Colonic mucosa (tissue), 4 donors: ENCODE results near the gene MAML2. TPM values are rescaled to one million over a fixed set of nuclear protein-coding genes. Genes with fewer than 3 reads are reported as not detected.

ENCODE experiments used
- DNase-seq: peaks from one replicate; pipeline ENCODE4 v3.0.0-alpha.2; 2020
- H3K27ac ChIP-seq: fragments of 200-600 bp; one replicate; pipeline ENCODE4 v1.8.0; 2021
- H3K27me3 ChIP-seq: fragments of 200-600 bp; one replicate; pipeline ENCODE4 v1.8.0; 2021
- H3K36me3 ChIP-seq: fragments of 200-600 bp; one replicate; pipeline ENCODE4 v1.8.0; 2021
- H3K4me1 ChIP-seq: fragments of 200-600 bp; one replicate; pipeline ENCODE4 v1.8.0; 2021; ENCODE audit warnings: mild to moderate bottlenecking
- H3K4me3 ChIP-seq: fragments of 200-600 bp; one replicate; pipeline ENCODE4 v1.8.0; 2021
- H3K9ac ChIP-seq, 2 donors: one replicate each; pipeline ENCODE4 v1.7.0; 2013; ENCODE audit warnings: control low read depth in 2 of 2, low read depth in 2 of 2, low read length in 2 of 2
- H3K9me3 ChIP-seq: fragments of 200-600 bp; one replicate; pipeline ENCODE4 v1.8.0; 2021
- intact Hi-C: fragments of 100-400 bp; cut with DNase I; formaldehyde crosslinking; loops from one replicate; pipeline ENCODE4 v1.14.1; 2022
- total RNA-seq, 2 donors: library from RNA; stranded (reverse); fragmentation: NEBNext Ultra II Directional in 1 of 2; extraction: Animal tissue kit (Norgen Biotek cat#: 25700) in 1 of 2; gene quantifications; one replicate each; pipeline ENCODE4 v1.2.1, GENCODE V29; 2021
- TF ChIP-seq, protein P1 (sequence below): fragments of 200-600 bp; IDR thresholded peaks from one replicate; pipeline ENCODE4 v1.8.0; 2022; ENCODE audit warnings: antibody characterized with exemption, mild to moderate bottlenecking
- donor health status: healthy.
- donor health status: DM: no; HTN: no; CAD: no.
- donor health status: DM: no; HTN: no; CAD: no.

Gene MAML2
- total RNA-seq, 2 donors from 2014 or later = 10.4 to 11.0 TPM

- intact Hi-C loops = no loop called here
Measured at GRCh38 chr11:96277696-96278038, 65.3 kb downstream of the MAML2 start.

DNA sequence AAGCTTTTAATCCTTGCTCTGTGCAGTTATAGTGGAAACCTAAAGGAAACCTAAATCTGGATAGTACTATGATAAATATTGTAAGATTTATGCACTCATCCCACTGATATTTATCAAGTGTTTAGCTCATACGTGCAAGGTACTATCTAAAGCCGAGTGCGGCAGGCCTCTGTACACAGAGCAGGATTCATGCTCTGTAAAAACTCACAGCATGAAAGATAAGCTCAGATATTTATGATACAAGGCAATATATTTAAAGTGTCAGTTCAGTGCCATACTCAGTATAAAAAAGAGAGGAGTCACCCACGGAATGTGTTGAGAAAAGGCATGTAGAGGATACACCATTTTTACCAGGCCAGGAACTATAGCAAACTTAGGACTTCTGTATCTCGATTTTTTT lies 66.2 kb downstream of the MAML2 start:
- H3K4me1 ChIP-seq = peaks cover 12% of the 10 kb centered on the region
- intact Hi-C loops = no loop called here
- no peaks in the 10 kb centered on the region for H3K36me3 ChIP-seq
- no peaks in the 10 kb centered on the region for H3K27me3 ChIP-seq
- H3K27ac ChIP-seq = no peak overlapping the region
- H3K9ac ChIP-seq = no peak overlapping the region
- no peak for DNase-seq
- H3K9me3 ChIP-seq = no peaks in the 10 kb centered on the region
- TF ChIP-seq, protein P1, sequence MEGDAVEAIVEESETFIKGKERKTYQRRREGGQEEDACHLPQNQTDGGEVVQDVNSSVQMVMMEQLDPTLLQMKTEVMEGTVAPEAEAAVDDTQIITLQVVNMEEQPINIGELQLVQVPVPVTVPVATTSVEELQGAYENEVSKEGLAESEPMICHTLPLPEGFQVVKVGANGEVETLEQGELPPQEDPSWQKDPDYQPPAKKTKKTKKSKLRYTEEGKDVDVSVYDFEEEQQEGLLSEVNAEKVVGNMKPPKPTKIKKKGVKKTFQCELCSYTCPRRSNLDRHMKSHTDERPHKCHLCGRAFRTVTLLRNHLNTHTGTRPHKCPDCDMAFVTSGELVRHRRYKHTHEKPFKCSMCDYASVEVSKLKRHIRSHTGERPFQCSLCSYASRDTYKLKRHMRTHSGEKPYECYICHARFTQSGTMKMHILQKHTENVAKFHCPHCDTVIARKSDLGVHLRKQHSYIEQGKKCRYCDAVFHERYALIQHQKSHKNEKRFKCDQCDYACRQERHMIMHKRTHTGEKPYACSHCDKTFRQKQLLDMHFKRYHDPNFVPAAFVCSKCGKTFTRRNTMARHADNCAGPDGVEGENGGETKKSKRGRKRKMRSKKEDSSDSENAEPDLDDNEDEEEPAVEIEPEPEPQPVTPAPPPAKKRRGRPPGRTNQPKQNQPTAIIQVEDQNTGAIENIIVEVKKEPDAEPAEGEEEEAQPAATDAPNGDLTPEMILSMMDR = no peak
- H3K4me3 ChIP-seq = no peak overlapping the region

More at GRCh38 chr11:96277696-96278038, 65.3 kb downstream of the MAML2 start:
- H3K9ac ChIP-seq = peak overlapping the region in 1 of 2 donors; percentile 60
- H3K27me3 ChIP-seq = no peaks in the 10 kb centered on the region
- no peak overlapping the region for H3K4me3 ChIP-seq
- DNase-seq = no peak
- peaks cover 9% of the 10 kb centered on the region for H3K4me1 ChIP-seq
- TF ChIP-seq, protein P1 = no peak
- H3K9me3 ChIP-seq = no peaks in the 10 kb centered on the region
- H3K36me3 ChIP-seq = no peaks in the 10 kb centered on the region
- H3K27ac ChIP-seq = no peak overlapping the region

GRCh38 chr11:96275801-96276594 lies 67.0 kb downstream of the MAML2 start:
- Histone ChIP-seq H3K4me1 (peaks cover 12% of the 10 kb centered on the region), H3K27ac (no peak overlapping the region), H3K4me3 (no peak overlapping the region), H3K36me3 (no peaks in the 10 kb centered on the region), H3K9ac (peak overlapping the region in 1 of 2 donors; percentile 38), H3K27me3 (no peaks in the 10 kb centered on the region), H3K9me3 (no peaks in the 10 kb centered on the region)
- intact Hi-C loops = no loop called here
- no peak for DNase-seq
- TF ChIP-seq, protein P1 = no peak

DNA sequence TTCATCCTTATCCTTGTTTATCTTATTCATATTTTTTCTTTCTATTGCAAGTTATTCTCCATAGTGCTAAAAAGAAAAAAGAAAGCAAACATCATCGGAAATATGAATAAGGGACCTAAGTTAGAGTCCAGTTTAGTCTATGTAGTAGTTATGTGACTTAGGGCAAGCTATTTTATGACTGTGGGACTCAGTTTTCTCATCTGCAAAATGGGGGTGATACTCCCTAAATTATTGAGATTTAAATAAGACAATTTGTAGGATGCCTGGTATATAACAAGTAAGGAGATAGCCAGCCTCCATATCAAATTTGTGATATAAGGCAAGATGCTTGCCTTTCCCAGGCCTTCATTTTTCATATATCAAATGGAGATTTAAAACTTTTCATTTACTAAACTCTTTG lies 69.5 kb downstream of the MAML2 start:
- TF ChIP-seq, protein P1 = no peak
- Histone ChIP-seq H3K9ac (no peak overlapping the region), H3K4me1 (peaks cover 10% of the 10 kb centered on the region), H3K27ac (no peak overlapping the region), H3K9me3 (no peaks in the 10 kb centered on the region), H3K4me3 (no peak overlapping the region), H3K27me3 (no peaks in the 10 kb centered on the region), H3K36me3 (no peaks in the 10 kb centered on the region)
- intact Hi-C loops = no loop called here
- DNase-seq = no peak

- Histone ChIP-seq H3K9ac (peak overlapping the region in 1 of 2 donors; percentile 21), H3K27ac (no peak overlapping the region)
- DNase-seq = no peak
Measured at GRCh38 chr11:96272529-96273222, 70.3 kb downstream of the MAML2 start.

More at GRCh38 chr11:96272529-96273222, 70.3 kb downstream of the MAML2 start:
- H3K9me3 ChIP-seq = no peaks in the 10 kb centered on the region
- no peaks in the 10 kb centered on the region for H3K36me3 ChIP-seq
- intact Hi-C loops = no loop called here
- no peaks in the 10 kb centered on the region for H3K27me3 ChIP-seq
- TF ChIP-seq, protein P1 = no peak
- H3K4me1 ChIP-seq = peaks cover 10% of the 10 kb centered on the region
- H3K4me3 ChIP-seq = no peak overlapping the region
